SK-N-SH (cell line): Measurements from ENCODE around the gene SLC49A3. TPM values are rescaled to one million over a fixed set of nuclear protein-coding genes. Genes with fewer than 3 reads are reported as not detected.

ENCODE experiments used
- CTCF ChIA-PET: fragments of 300-600, 350-600 bp; formaldehyde crosslinking; extraction: SDS; loops from one replicate; lab custom pipeline; 2021; lab: Yijun Ruan, JAX
- POLR2A ChIA-PET: fragments of 350-600 bp; sonication (Branson Sonifier 250); formaldehyde crosslinking; extraction: SDS; loops from one replicate; lab custom pipeline; 2020; ENCODE audit warnings: antibody characterized with exemption, inconsistent platforms; lab: Yijun Ruan, JAX
- DNase-seq: peaks from one replicate; pipeline ENCODE4 v3.0.0; 2012
- H2AFZ ChIP-seq: fragments of 200-600 bp; sonication (generic); 2 replicates; pipeline ENCODE4 v1.8.1; 2016; ENCODE audit warnings: antibody characterized with exemption, mild to moderate bottlenecking, low read depth
- H3F3A ChIP-seq: fragments of 200-600 bp; sonication (generic); replicated peaks from 2 replicates; pipeline ENCODE3; 2016; ENCODE audit warnings: antibody characterized with exemption, mild to moderate bottlenecking; ENCODE audit not compliant: insufficient read depth
- H3K27ac ChIP-seq, 2 experiments: fragments of 200-500 bp in 1 of 2; fragments of 200-600 bp in 1 of 2; sonication (Bioruptor generic) in 1 of 2; sonication (generic), shearing (Covaris generic) in 1 of 2; 2 replicates each; pipeline versions ENCODE4 v1.5.1 to v1.6.1; 2014 to 2016; ENCODE audit warnings: low read depth in 2 of 2, inconsistent platforms in 1 of 2, low read length in 1 of 2, mild to moderate bottlenecking in 1 of 2, mixed read lengths in 1 of 2
- H3K27me3 ChIP-seq: fragments of 200-600 bp; sonication (generic), shearing (Covaris generic); 2 replicates; pipeline ENCODE4 v1.6.1; 2016; ENCODE audit warnings: mixed run types; ENCODE audit not compliant: insufficient read depth
- H3K36me3 ChIP-seq, 2 experiments: fragments of 200-500 bp in 1 of 2; fragments of 200-600 bp in 1 of 2; sonication (Bioruptor generic) in 1 of 2; sonication (generic) in 1 of 2; replicated peaks in 1 of 2; 2 replicates each; pipeline versions ENCODE3 to v1.5.1; 2014 to 2016; ENCODE audit warnings: low read length in 1 of 2, mild to moderate bottlenecking in 1 of 2; ENCODE audit not compliant: insufficient read depth in 2 of 2, control insufficient read depth in 1 of 2
- H3K4me1 ChIP-seq, 2 experiments: fragments of 200-500 bp in 1 of 2; fragments of 200-600 bp in 1 of 2; sonication (Bioruptor generic) in 1 of 2; sonication (generic), shearing (Covaris generic) in 1 of 2; 2 replicates each; pipeline versions ENCODE4 v1.5.1 to v1.6.1; 2014 to 2016; ENCODE audit warnings: low read depth in 1 of 2, low read length in 1 of 2, mixed run types in 1 of 2; ENCODE audit not compliant: insufficient read depth in 2 of 2, control insufficient read depth in 1 of 2
- H3K4me2 ChIP-seq: fragments of 200-600 bp; sonication (generic), shearing (Covaris generic); 2 replicates; pipeline ENCODE4 v1.6.1; 2017; ENCODE audit warnings: mixed run types
- H3K4me3 ChIP-seq, 2 experiments: fragments of 200-500 bp in 1 of 2; fragments of 200-600 bp in 1 of 2; sonication (Bioruptor generic) in 1 of 2; sonication (generic), shearing (Covaris generic) in 1 of 2; 2 replicates each; pipeline versions ENCODE4 v1.5.1 to v1.8.1; 2014 to 2016; ENCODE audit warnings: low read depth in 2 of 2, inconsistent platforms in 1 of 2, low read length in 1 of 2, mild to moderate bottlenecking in 1 of 2, mixed read lengths in 1 of 2, moderate library complexity in 1 of 2
- H3K79me2 ChIP-seq: fragments of 200-600 bp; sonication (generic); 2 replicates; pipeline ENCODE4 v1.8.1; 2017; ENCODE audit warnings: mild to moderate bottlenecking; ENCODE audit not compliant: insufficient read depth
- H3K9ac ChIP-seq: fragments of 200-600 bp; sonication (generic); 2 replicates; pipeline ENCODE4 v1.6.1; 2017; ENCODE audit warnings: mixed run types
- H3K9me2 ChIP-seq: fragments of 200-600 bp; sonication (generic); 2 replicates; pipeline ENCODE4 v1.6.1; 2017; ENCODE audit warnings: mixed run types
- H3K9me3 ChIP-seq: fragments of 200-600 bp; sonication (generic); 2 replicates; pipeline ENCODE4 v1.6.1; 2017; ENCODE audit warnings: mixed run types, mild to moderate bottlenecking, moderate library complexity
- H4K20me1 ChIP-seq: fragments of 200-600 bp; sonication (generic); 2 replicates; pipeline ENCODE4 v1.6.1; 2017; ENCODE audit warnings: mild to moderate bottlenecking, mixed run types; ENCODE audit not compliant: insufficient read depth
- CHD2 ChIP-seq: fragments of 150-350 bp; IDR thresholded peaks from 2 replicates; pipeline ENCODE4 v1.6.1; 2018; ENCODE audit warnings: low read length; ENCODE audit not compliant: partially characterized antibody
- ELF1 ChIP-seq: IDR thresholded peaks from 2 replicates; pipeline ENCODE4 v1.4.0; 2012
- EP300 ChIP-seq, 2 experiments: IDR thresholded peaks; 2 replicates each; pipeline versions ENCODE4 v1.4.0 to v1.6.1; 2012; ENCODE audit warnings: borderline replicate concordance in 1 of 2, low read depth in 1 of 2, low read length in 1 of 2
- FOXM1 ChIP-seq: IDR thresholded peaks from 2 replicates; pipeline ENCODE4 v1.4.0; 2012; ENCODE audit warnings: low read depth, mild to moderate bottlenecking
- GABPA ChIP-seq: IDR thresholded peaks from 2 replicates; pipeline ENCODE4 v1.4.0; 2012; ENCODE audit warnings: low read depth, mild to moderate bottlenecking
- JUND ChIP-seq: IDR thresholded peaks from 2 replicates; pipeline ENCODE4 v1.4.0; 2012
- MAX ChIP-seq: IDR thresholded peaks from 2 replicates; pipeline ENCODE4 v1.4.0; 2012; ENCODE audit warnings: low read depth
- MEF2A ChIP-seq: IDR thresholded peaks from 2 replicates; pipeline ENCODE4 v1.4.0; 2012; ENCODE audit warnings: low read depth, borderline replicate concordance
- NFIC ChIP-seq: IDR thresholded peaks from 2 replicates; pipeline ENCODE4 v1.4.0; 2012; ENCODE audit warnings: borderline replicate concordance
- PBX3 ChIP-seq: IDR thresholded peaks from 2 replicates; pipeline ENCODE4; 2012
- RAD21 ChIP-seq: IDR thresholded peaks from 2 replicates; pipeline ENCODE4 v1.6.1; 2012; ENCODE audit warnings: mild to moderate bottlenecking, low read length
- RCOR1 ChIP-seq: fragments of 150-350 bp; IDR thresholded peaks from 2 replicates; pipeline ENCODE4 v1.6.1; 2017; ENCODE audit warnings: antibody characterized with exemption, low read length
- RFX5 ChIP-seq: IDR thresholded peaks from 2 replicates; pipeline ENCODE4 v1.6.1; 2012; ENCODE audit warnings: mild to moderate bottlenecking, improper control_type of control experiment, low read length
- SMC3 ChIP-seq: IDR thresholded peaks from 2 replicates; pipeline ENCODE4 v1.6.1; 2012; ENCODE audit warnings: low read depth, low read length, improper control_type of control experiment
- TCF12 ChIP-seq: IDR thresholded peaks from 2 replicates; pipeline ENCODE4 v1.4.0; 2012
- USF1 ChIP-seq: IDR thresholded peaks from 2 replicates; pipeline ENCODE4 v1.4.0; 2012; ENCODE audit warnings: low read depth, borderline replicate concordance
- USF2 ChIP-seq: fragments of 150-350 bp; IDR thresholded peaks from 2 replicates; pipeline ENCODE4 v1.6.1; 2017; ENCODE audit warnings: antibody characterized with exemption, low read length, low read depth, borderline replicate concordance
- YY1 ChIP-seq: IDR thresholded peaks from 2 replicates; pipeline ENCODE4 v1.4.0; 2012; ENCODE audit warnings: low read depth, mild to moderate bottlenecking
- WGBS: methylation state at CpG from one replicate; pipeline ENCODE4 v1.1.6; 2017; ENCODE audit warnings: low lambda C conversion rate; 5-methylcytosine and 5-hydroxymethylcytosine counted together
- polyA plus RNA-seq, 3 experiments: library from polyadenylated mRNA; depleted of rRNA; stranded (reverse); fragments of >200 nt; gene quantifications; 2 replicates each; pipeline ENCODE4 v1.2.3, GENCODE V29; 2012
- TF ChIP-seq, protein P1 (sequence below): IDR thresholded peaks from 2 replicates; pipeline ENCODE4 v1.4.0; 2012; ENCODE audit warnings: low read depth, borderline replicate concordance

SLC49A3 gene
- polyA plus RNA-seq, 1 of the 3 experiments (the other 2 are of a cell fraction), result 0.05 TPM

- Histone ChIP-seq H2AFZ (no peak overlapping the region), H3K4me3 (no peak overlapping the region), H4K20me1 (peaks cover 86% of the 10 kb centered on the region), H3F3A (no peaks in the 10 kb centered on the region), H3K79me2 (peaks cover 82% of the 10 kb centered on the region), H3K27me3 (no peaks in the 10 kb centered on the region), H3K9me2 (no peaks in the 10 kb centered on the region), H3K4me2 (no peak overlapping the region), H3K9me3 (no peaks in the 10 kb centered on the region), H3K27ac (no peak overlapping the region), H3K4me1 (peaks cover 0 to 7% of the 10 kb centered on the region in 2 experiments; a peak in 2 of 4 replicates), H3K36me3 (no peaks in the 10 kb centered on the region), H3K9ac (no peak overlapping the region)
- TF ChIP-seq JUND (no peak), NFIC (no peak), USF2 (no peak), ELF1 (no peak), RCOR1 (no peak), PBX3 (no peak), EP300 (IDR thresholded peaks at IDR 0.05; ENCODE audit: borderline replicate concordance in 1 of 2, low read depth in 1 of 2, low read length in 1 of 2) (no peak), FOXM1 (no peak)
- TF ChIP-seq, protein P1, sequence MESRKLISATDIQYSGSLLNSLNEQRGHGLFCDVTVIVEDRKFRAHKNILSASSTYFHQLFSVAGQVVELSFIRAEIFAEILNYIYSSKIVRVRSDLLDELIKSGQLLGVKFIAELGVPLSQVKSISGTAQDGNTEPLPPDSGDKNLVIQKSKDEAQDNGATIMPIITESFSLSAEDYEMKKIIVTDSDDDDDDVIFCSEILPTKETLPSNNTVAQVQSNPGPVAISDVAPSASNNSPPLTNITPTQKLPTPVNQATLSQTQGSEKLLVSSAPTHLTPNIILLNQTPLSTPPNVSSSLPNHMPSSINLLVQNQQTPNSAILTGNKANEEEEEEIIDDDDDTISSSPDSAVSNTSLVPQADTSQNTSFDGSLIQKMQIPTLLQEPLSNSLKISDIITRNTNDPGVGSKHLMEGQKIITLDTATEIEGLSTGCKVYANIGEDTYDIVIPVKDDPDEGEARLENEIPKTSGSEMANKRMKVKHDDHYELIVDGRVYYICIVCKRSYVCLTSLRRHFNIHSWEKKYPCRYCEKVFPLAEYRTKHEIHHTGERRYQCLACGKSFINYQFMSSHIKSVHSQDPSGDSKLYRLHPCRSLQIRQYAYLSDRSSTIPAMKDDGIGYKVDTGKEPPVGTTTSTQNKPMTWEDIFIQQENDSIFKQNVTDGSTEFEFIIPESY, result no peak
- DNase-seq, result no peak
- WGBS, result 96% methylated on average over 30 of the region's 31 CpGs
- ChIA-PET CTCF (interaction anchor here (1.5 kb wide), 1 partner anchor 21 kb away, joined by 6 read pairs; no protein-coding TSS in a partner anchor), POLR2A (no interaction called here)
Observed at GRCh38 chr4:721261-722168, 32.6 kb upstream of the SLC49A3 start.

DNA sequence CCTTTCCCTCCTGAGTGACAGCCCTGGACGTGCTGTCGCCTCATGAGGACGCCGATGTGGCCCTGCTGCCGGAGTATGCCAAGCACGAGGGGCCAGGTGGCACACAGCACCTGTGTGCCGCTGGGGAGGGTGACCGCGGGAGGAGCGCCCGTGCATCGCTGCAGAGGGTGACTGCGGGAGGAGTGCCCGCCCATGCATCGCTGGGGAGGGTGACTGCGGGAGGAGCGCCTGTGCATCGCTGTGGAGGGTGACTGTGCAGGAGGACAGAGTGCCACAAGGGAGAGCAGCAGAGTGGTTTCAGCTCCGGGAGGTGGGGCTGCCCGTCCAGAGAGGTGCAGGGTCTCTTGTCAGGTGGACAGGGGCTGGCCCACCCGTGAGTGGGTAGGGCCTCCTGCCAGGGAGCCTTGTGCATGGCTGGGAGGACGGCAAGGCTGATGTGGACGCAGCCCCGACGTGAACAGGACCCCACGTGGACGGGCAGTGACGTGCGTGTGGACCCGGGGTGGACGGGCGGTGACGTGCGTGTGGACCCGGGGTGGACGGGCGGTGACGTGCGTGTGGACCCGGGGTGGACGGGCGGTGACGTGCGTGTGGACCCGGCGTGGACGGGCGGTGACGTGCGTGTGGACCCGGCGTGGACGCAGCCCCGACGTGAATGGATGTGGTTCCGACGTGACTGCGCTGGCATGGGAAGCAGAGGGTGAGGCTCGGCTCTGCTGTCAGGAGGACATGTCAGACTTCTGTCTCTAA is 31.3 kb upstream of the SLC49A3 start:
- Histone ChIP-seq H3K79me2 (peaks cover 71% of the 10 kb centered on the region), H4K20me1 (peaks cover 74% of the 10 kb centered on the region)
- POLR2A ChIA-PET, result no interaction called here
- TF ChIP-seq USF1 (no peak), MAX (no peak), SMC3 (no peak), RAD21 (no peak), YY1 (no peak), CHD2 (no peak), MEF2A (no peak), TCF12 (no peak), RFX5 (no peak), GABPA (no peak)
- TF ChIP-seq, protein P1, result no peak

More for the DNA sequence above, 31.3 kb upstream of the SLC49A3 start:
- Histone ChIP-seq H3F3A (no peaks in the 10 kb centered on the region), H2AFZ (no peak overlapping the region), H3K36me3 (no peaks in the 10 kb centered on the region), H3K27ac (no peak overlapping the region), H3K4me1 (peaks cover 0 to 2% of the 10 kb centered on the region in 2 experiments; a peak in 1 of 4 replicates), H3K9me3 (no peaks in the 10 kb centered on the region), H3K4me2 (no peak overlapping the region), H3K27me3 (no peaks in the 10 kb centered on the region), H3K4me3 (no peak overlapping the region), H3K9me2 (no peaks in the 10 kb centered on the region), H3K9ac (no peak overlapping the region)
- WGBS, result 96% methylated on average over 49 of the region's 59 CpGs
- CTCF ChIA-PET, result interaction anchor here (3.3 kb wide), 1 partner anchor 22 kb away, joined by 14 read pairs; no protein-coding TSS in a partner anchor
- DNase-seq, result no peak
